Esophagus (tissue), 2 donors: ENCODE measurements around the gene OGFOD2. TPM values are rescaled to one million over a fixed set of nuclear protein-coding genes. Genes with fewer than 3 reads are reported as not detected.
"Not testable (repeated sequence)": the region's sequence is repeated elsewhere in the genome, so short reads cannot be mapped to it uniquely, and the experiment has no call there.

ENCODE experiments used
- H3K27ac ChIP-seq, 2 donors: one replicate each; pipeline ENCODE4 v1.5.1; 2013; ENCODE audit warnings: low read depth in 2 of 2, mild to moderate bottlenecking in 2 of 2, inconsistent platforms in 1 of 2, low read length in 1 of 2, moderate library complexity in 1 of 2
- H3K27me3 ChIP-seq, 2 donors: one replicate each; pipeline ENCODE4 v1.6.1; 2013; ENCODE audit warnings: low read length in 2 of 2, control low read depth in 1 of 2, mild to moderate bottlenecking in 1 of 2; ENCODE audit not compliant: insufficient read depth in 2 of 2, control insufficient read depth in 1 of 2
- H3K36me3 ChIP-seq, 2 donors: one replicate each; pipeline ENCODE4 v1.6.1; 2013; ENCODE audit warnings: low read length in 1 of 2; ENCODE audit not compliant: control insufficient read depth in 2 of 2, insufficient read depth in 2 of 2
- H3K4me1 ChIP-seq, 2 donors: one replicate each; pipeline ENCODE4 v1.6.1; 2013; ENCODE audit warnings: low read length in 1 of 2; ENCODE audit not compliant: control insufficient read depth in 2 of 2, insufficient read depth in 2 of 2
- H3K4me3 ChIP-seq, 2 donors: one replicate each; pipeline ENCODE4 v1.5.1; 2013; ENCODE audit warnings: low read length in 2 of 2, mild to moderate bottlenecking in 2 of 2, low read depth in 1 of 2, moderate library complexity in 1 of 2
- H3K9me3 ChIP-seq, 2 donors: one replicate each; pipeline ENCODE4 v1.6.1; 2013; ENCODE audit warnings: mild to moderate bottlenecking in 2 of 2, low read depth in 1 of 2, low read length in 1 of 2, moderate library complexity in 1 of 2; ENCODE audit not compliant: control insufficient read depth in 2 of 2, insufficient read depth in 1 of 2
- WGBS, 2 donors: extraction: QIAGEN DNeasy Blood & Tissue Kit; methylation state at CpG; one replicate each; pipeline ENCODE4 v1.1.7; 2013; 5-methylcytosine and 5-hydroxymethylcytosine counted together
- polyA plus RNA-seq, 2 donors: library from polyadenylated mRNA; stranded (reverse); fragments of 200-250 nt; gene quantifications; one replicate each; pipeline ENCODE4 v1.2.3, GENCODE V29; 2013
- donor health status: healthy with polysubstance abuse.
- donor health status: Bipolar disorder and iron deficiency.

Gene OGFOD2
- polyA plus RNA-seq, 2 donors = 10.8 to 11.5 TPM

- no peak overlapping the region for H3K4me3 ChIP-seq
- no peaks in the 10 kb centered on the region for H3K9me3 ChIP-seq
- H3K4me1 ChIP-seq = no peaks in the 10 kb centered on the region
- H3K27me3 ChIP-seq = no peaks in the 10 kb centered on the region
- WGBS, 2 donors = 85 to 86% methylated on average over 12 of the region's 12 CpGs
- peaks cover 2 to 9% of the 10 kb centered on the region in 2 donors for H3K36me3 ChIP-seq
- no peak overlapping the region for H3K27ac ChIP-seq
Observed at GRCh38 chr12:123006977-123007376, 31.9 kb downstream of the OGFOD2 start.

- H3K27me3 ChIP-seq = no peaks in the 10 kb centered on the region
- peaks cover 5 to 12% of the 10 kb centered on the region in 2 donors for H3K36me3 ChIP-seq
- H3K27ac ChIP-seq = no peak overlapping the region
- peaks cover 0 to 3% of the 10 kb centered on the region in 2 donors for H3K4me1 ChIP-seq
- H3K4me3 ChIP-seq = no peak overlapping the region
- H3K9me3 ChIP-seq = no peaks in the 10 kb centered on the region
- WGBS, 2 donors = 77 to 81% methylated on average over 1 of the region's 1 CpG
Observed at GRCh38 chr12:123010110-123010509, 35.1 kb downstream of the OGFOD2 start.

GRCh38 chr12:123010681-123011080, 35.6 kb downstream of the OGFOD2 start:
- H3K36me3 ChIP-seq = peaks cover 5 to 12% of the 10 kb centered on the region in 2 donors
- H3K9me3 ChIP-seq = no peaks in the 10 kb centered on the region
- peaks cover 0 to 3% of the 10 kb centered on the region in 2 donors for H3K4me1 ChIP-seq
- no peak overlapping the region for H3K4me3 ChIP-seq
- H3K27ac ChIP-seq = no peak overlapping the region
- H3K27me3 ChIP-seq = no peaks in the 10 kb centered on the region
- 93 to 96% methylated on average over 4 of the region's 4 CpGs for WGBS, 2 donors

GRCh38 chr12:123011701-123012100, 36.7 kb downstream of the OGFOD2 start:
- Histone ChIP-seq H3K4me1 (peaks cover 0 to 3% of the 10 kb centered on the region in 2 donors), H3K36me3 (peaks cover 5 to 12% of the 10 kb centered on the region in 2 donors), H3K9me3 (no peaks in the 10 kb centered on the region), H3K27ac (no peak overlapping the region), H3K27me3 (no peaks in the 10 kb centered on the region), H3K4me3 (no peak overlapping the region)
- WGBS, 2 donors = 90 to 93% methylated on average over 6 of the region's 6 CpGs

- Histone ChIP-seq H3K4me1 (peaks cover 0 to 3% of the 10 kb centered on the region in 2 donors), H3K4me3 (no peak overlapping the region), H3K9me3 (no peaks in the 10 kb centered on the region), H3K36me3 (peaks cover 5 to 12% of the 10 kb centered on the region in 2 donors), H3K27ac (no peak overlapping the region), H3K27me3 (no peaks in the 10 kb centered on the region)
- WGBS, 2 donors = 93 to 96% methylated on average over 19 of the region's 19 CpGs
Observed at GRCh38 chr12:123013185-123014095, 38.4 kb downstream of the OGFOD2 start.

- H3K27ac ChIP-seq, H3K4me3 ChIP-seq, H3K4me1 ChIP-seq, H3K36me3 ChIP-seq, H3K9me3 ChIP-seq, H3K27me3 ChIP-seq: not testable (repeated sequence)
- 95 to 98% methylated on average over 4 of the region's 4 CpGs for WGBS, 2 donors
Observed at GRCh38 chr12:123014473-123014872, 39.4 kb downstream of the OGFOD2 start.

GRCh38 chr12:123017753-123018152, 42.7 kb downstream of the OGFOD2 start:
- H3K27me3 ChIP-seq = no peaks in the 10 kb centered on the region
- peaks cover 0 to 3% of the 10 kb centered on the region in 2 donors for H3K4me1 ChIP-seq

GRCh38 chr12:123019841-123020138, 44.7 kb downstream of the OGFOD2 start:
- 88 to 98% methylated on average over 2 of the region's 2 CpGs for WGBS, 2 donors
- Histone ChIP-seq H3K4me3 (no peak overlapping the region), H3K9me3 (no peaks in the 10 kb centered on the region), H3K4me1 (no peaks in the 10 kb centered on the region), H3K27ac (no peak overlapping the region), H3K27me3 (no peaks in the 10 kb centered on the region), H3K36me3 (peaks cover 0 to 2% of the 10 kb centered on the region in 2 donors)

More at GRCh38 chr12:123017753-123018152, 42.7 kb downstream of the OGFOD2 start:
- Histone ChIP-seq H3K4me3 (no peak overlapping the region), H3K36me3 (peaks cover 3% of the 10 kb centered on the region in 2 donors), H3K9me3 (no peaks in the 10 kb centered on the region), H3K27ac (no peak overlapping the region)
- WGBS, 2 donors = 100% methylated on average over 1 of the region's 1 CpG

- 91 to 94% methylated on average over 18 of the region's 18 CpGs for WGBS, 2 donors
- Histone ChIP-seq H3K9me3 (no peaks in the 10 kb centered on the region), H3K36me3 (peaks cover 0 to 2% of the 10 kb centered on the region in 2 donors), H3K27ac (no peak overlapping the region), H3K4me3 (no peak overlapping the region), H3K4me1 (no peaks in the 10 kb centered on the region), H3K27me3 (no peaks in the 10 kb centered on the region)
Observed at GRCh38 chr12:123021688-123022604, 46.9 kb downstream of the OGFOD2 start.
